ENCODE measurements around the gene KYNU.

GRCh38 chr2:142843731-142844130 is 33.7 kb upstream of the KYNU start:
- TF ChIP-seq, protein P1, sequence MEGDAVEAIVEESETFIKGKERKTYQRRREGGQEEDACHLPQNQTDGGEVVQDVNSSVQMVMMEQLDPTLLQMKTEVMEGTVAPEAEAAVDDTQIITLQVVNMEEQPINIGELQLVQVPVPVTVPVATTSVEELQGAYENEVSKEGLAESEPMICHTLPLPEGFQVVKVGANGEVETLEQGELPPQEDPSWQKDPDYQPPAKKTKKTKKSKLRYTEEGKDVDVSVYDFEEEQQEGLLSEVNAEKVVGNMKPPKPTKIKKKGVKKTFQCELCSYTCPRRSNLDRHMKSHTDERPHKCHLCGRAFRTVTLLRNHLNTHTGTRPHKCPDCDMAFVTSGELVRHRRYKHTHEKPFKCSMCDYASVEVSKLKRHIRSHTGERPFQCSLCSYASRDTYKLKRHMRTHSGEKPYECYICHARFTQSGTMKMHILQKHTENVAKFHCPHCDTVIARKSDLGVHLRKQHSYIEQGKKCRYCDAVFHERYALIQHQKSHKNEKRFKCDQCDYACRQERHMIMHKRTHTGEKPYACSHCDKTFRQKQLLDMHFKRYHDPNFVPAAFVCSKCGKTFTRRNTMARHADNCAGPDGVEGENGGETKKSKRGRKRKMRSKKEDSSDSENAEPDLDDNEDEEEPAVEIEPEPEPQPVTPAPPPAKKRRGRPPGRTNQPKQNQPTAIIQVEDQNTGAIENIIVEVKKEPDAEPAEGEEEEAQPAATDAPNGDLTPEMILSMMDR (conservative IDR thresholded peaks at IDR 0.05 in 1 of 2, IDR thresholded peaks at IDR 0.05 in 1 of 2; ENCODE audit: low read depth in 1 of 2, low read length in 2 of 2) = no peak
- TF ChIP-seq EZH2 (IDR thresholded peaks at IDR 0.05; ENCODE audit: low read length, missing control alignments) = no peak

All from fibroblast of lung (primary cell).